ENCODE data around the gene SLC35E3. TPM values are rescaled to one million over a fixed set of nuclear protein-coding genes. Genes with fewer than 3 reads are reported as not detected.
"Not testable (repeated sequence)": the region's sequence is repeated elsewhere in the genome, so short reads cannot be mapped to it uniquely, and the experiment has no call there.

The SLC35E3 gene
- total RNA-seq, 3 donors from 2014 or later: 5.8 to 12.1 (median 10.5) TPM

GRCh38 chr12:68815928-68816800, 70.2 kb downstream of the SLC35E3 start:
- H3K4me1 ChIP-seq: peaks cover 0 to 8% of the 10 kb centered on the region in 2 donors
- no peaks in the 10 kb centered on the region for H3K36me3 ChIP-seq
- H3K27me3 ChIP-seq: no peaks in the 10 kb centered on the region
- H3K4me3 ChIP-seq: no peak overlapping the region
- H3K27ac ChIP-seq: no peak overlapping the region
- no peak for DNase-seq (ENCODE audit: low spot score in 2 of 2)
- no peaks in the 10 kb centered on the region for H3K9me3 ChIP-seq
- intact Hi-C loops (cut with DNase I; ENCODE audit: low total_unique reads): no loop called here
- TF ChIP-seq POLR2AphosphoS5 (IDR thresholded peaks at IDR 0.05) (no peak), CTCF (IDR thresholded peaks at IDR 0.05) (no peak), POLR2A (IDR thresholded peaks at IDR 0.05) (no peak)

- H3K9me3 ChIP-seq; H3K27me3 ChIP-seq; H3K4me1 ChIP-seq; H3K36me3 ChIP-seq; DNase-seq (ENCODE audit: low spot score in 2 of 2); H3K27ac ChIP-seq; intact Hi-C loops (cut with DNase I; ENCODE audit: low total_unique reads); H3K4me3 ChIP-seq: not testable (repeated sequence)
These were observed 73.5 kb downstream of the SLC35E3 start for GRCh38 chr12:68819481-68819880.

- H3K27ac ChIP-seq: no peak overlapping the region
- intact Hi-C loops (cut with DNase I; ENCODE audit: low total_unique reads): no loop called here
- no peak for TF ChIP-seq CTCF (IDR thresholded peaks at IDR 0.05)
- TF ChIP-seq POLR2AphosphoS5 (IDR thresholded peaks at IDR 0.05): no peak
- no peak for TF ChIP-seq POLR2A (IDR thresholded peaks at IDR 0.05)
- H3K4me3 ChIP-seq: no peak overlapping the region
- H3K9me3 ChIP-seq: no peaks in the 10 kb centered on the region
- H3K4me1 ChIP-seq: no peaks in the 10 kb centered on the region
- H3K36me3 ChIP-seq: no peaks in the 10 kb centered on the region
- DNase-seq (ENCODE audit: low spot score in 2 of 2): no peak
- no peaks in the 10 kb centered on the region for H3K27me3 ChIP-seq
These were observed 75.6 kb downstream of the SLC35E3 start for GRCh38 chr12:68821357-68822188.

- TF ChIP-seq POLR2A (IDR thresholded peaks at IDR 0.05) (no peak), CTCF (IDR thresholded peaks at IDR 0.05) (no peak), POLR2AphosphoS5 (IDR thresholded peaks at IDR 0.05) (no peak)
- H3K27ac ChIP-seq: no peak overlapping the region
- H3K27me3 ChIP-seq: no peaks in the 10 kb centered on the region
- H3K4me3 ChIP-seq: no peak overlapping the region
- DNase-seq (ENCODE audit: low spot score in 2 of 2): no peak
- H3K9me3 ChIP-seq: no peaks in the 10 kb centered on the region
- no peaks in the 10 kb centered on the region for H3K4me1 ChIP-seq
- intact Hi-C loops (cut with DNase I; ENCODE audit: low total_unique reads): no loop called here
- no peaks in the 10 kb centered on the region for H3K36me3 ChIP-seq
These were observed 77.7 kb downstream of the SLC35E3 start for GRCh38 chr12:68823696-68824095.

GRCh38 chr12:68824131-68824530, 78.2 kb downstream of the SLC35E3 start:
- Histone ChIP-seq H3K9me3 (no peaks in the 10 kb centered on the region), H3K4me1 (no peaks in the 10 kb centered on the region), H3K27ac (no peak overlapping the region), H3K36me3 (no peaks in the 10 kb centered on the region), H3K4me3 (no peak overlapping the region), H3K27me3 (no peaks in the 10 kb centered on the region)
- intact Hi-C loops (cut with DNase I; ENCODE audit: low total_unique reads): no loop called here
- TF ChIP-seq POLR2AphosphoS5 (IDR thresholded peaks at IDR 0.05) (no peak), CTCF (IDR thresholded peaks at IDR 0.05) (no peak), POLR2A (IDR thresholded peaks at IDR 0.05) (no peak)
- DNase-seq (ENCODE audit: low spot score in 2 of 2): no peak

Data from breast epithelium (tissue), 4 donors.